Measurements from ENCODE around the gene TRABD2A. TPM values are rescaled to one million over a fixed set of nuclear protein-coding genes. Genes with fewer than 3 reads are reported as not detected.

Gene TRABD2A
- total RNA-seq, 2 donors from 2014 or later: 4.8 to 7.7 TPM

DNA sequence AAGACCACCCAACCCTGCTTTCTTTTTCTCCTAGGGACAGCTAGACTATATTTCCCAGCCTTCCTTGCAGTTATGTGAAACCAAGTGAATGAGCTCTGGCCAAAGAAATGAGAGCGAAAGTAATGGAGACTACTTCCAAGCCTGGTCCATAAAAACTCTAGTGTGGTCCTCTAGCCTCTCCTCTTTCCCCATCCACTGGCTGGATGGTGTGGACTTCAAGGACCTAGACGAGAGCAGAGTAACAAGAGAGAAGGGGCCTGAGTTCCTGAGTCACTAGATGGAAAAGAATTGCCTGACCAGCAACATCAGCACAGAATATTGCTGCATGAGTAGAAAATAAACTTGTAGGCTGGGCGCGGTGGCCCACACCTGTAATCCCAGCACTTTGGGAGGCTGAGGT is 21.6 kb upstream of the TRABD2A start:
- Mint-ChIP-seq H3K4me3 (no peak overlapping the region), H3K27me3 (ENCODE audit: insufficient read depth) (peaks cover 30% of the 10 kb centered on the region), H3K36me3 (ENCODE audit: low read depth) (peaks cover 15% of the 10 kb centered on the region), H3K4me1 (peaks cover 10% of the 10 kb centered on the region), H3K9me3 (no peaks in the 10 kb centered on the region), H3K27ac (no peak overlapping the region)
- Histone ChIP-seq H3K4me1 (ENCODE audit: control insufficient read depth, insufficient read depth, low read length) (peaks cover 3% of the 10 kb centered on the region), H3K9me3 (ENCODE audit: control insufficient read depth, low read length) (no peaks in the 10 kb centered on the region), H3K9ac (ENCODE audit: extremely low read depth, low read length, poor library complexity, severe bottlenecking) (no peak overlapping the region), H3K27ac (ENCODE audit: low read depth, low read length) (no peak overlapping the region), H3K27me3 (ENCODE audit: control insufficient read depth, insufficient read depth, low read length, poor library complexity, severe bottlenecking) (no peaks in the 10 kb centered on the region), H3K4me3 (ENCODE audit: low read length) (no peak overlapping the region), H3K36me3 (ENCODE audit: control insufficient read depth, insufficient read depth, low read length) (peaks cover 10% of the 10 kb centered on the region)
- WGBS, 2 experiments (ENCODE audit: insufficient coverage in 1 of 2, insufficient read length in 1 of 2): 80 to 96% methylated on average over 3 to 4 of the region's 4 CpGs
- TF ChIP-seq, protein P1, sequence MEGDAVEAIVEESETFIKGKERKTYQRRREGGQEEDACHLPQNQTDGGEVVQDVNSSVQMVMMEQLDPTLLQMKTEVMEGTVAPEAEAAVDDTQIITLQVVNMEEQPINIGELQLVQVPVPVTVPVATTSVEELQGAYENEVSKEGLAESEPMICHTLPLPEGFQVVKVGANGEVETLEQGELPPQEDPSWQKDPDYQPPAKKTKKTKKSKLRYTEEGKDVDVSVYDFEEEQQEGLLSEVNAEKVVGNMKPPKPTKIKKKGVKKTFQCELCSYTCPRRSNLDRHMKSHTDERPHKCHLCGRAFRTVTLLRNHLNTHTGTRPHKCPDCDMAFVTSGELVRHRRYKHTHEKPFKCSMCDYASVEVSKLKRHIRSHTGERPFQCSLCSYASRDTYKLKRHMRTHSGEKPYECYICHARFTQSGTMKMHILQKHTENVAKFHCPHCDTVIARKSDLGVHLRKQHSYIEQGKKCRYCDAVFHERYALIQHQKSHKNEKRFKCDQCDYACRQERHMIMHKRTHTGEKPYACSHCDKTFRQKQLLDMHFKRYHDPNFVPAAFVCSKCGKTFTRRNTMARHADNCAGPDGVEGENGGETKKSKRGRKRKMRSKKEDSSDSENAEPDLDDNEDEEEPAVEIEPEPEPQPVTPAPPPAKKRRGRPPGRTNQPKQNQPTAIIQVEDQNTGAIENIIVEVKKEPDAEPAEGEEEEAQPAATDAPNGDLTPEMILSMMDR (conservative IDR thresholded peaks at IDR 0.05): no peak
- peak; percentile 33 for DNase-seq

GRCh38 chr2:84901593-84902120 is 20.8 kb upstream of the TRABD2A start:
- no peak overlapping the region for H3K27ac ChIP-seq (ENCODE audit: low read depth, low read length)
- peak; percentile 41 for DNase-seq
- H3K27me3 ChIP-seq (ENCODE audit: control insufficient read depth, insufficient read depth, low read length, poor library complexity, severe bottlenecking): no peaks in the 10 kb centered on the region
- no peaks in the 10 kb centered on the region for H3K9me3 ChIP-seq (ENCODE audit: control insufficient read depth, low read length)
- no peak overlapping the region for H3K4me3 ChIP-seq (ENCODE audit: low read length)
- peaks cover 8% of the 10 kb centered on the region for H3K36me3 ChIP-seq (ENCODE audit: control insufficient read depth, insufficient read depth, low read length)
- Mint-ChIP-seq H3K27me3 (ENCODE audit: insufficient read depth) (peaks cover 30% of the 10 kb centered on the region), H3K36me3 (ENCODE audit: low read depth) (peaks cover 8% of the 10 kb centered on the region), H3K9me3 (no peaks in the 10 kb centered on the region), H3K4me1 (peaks cover 2% of the 10 kb centered on the region), H3K27ac (no peak overlapping the region), H3K4me3 (no peak overlapping the region)
- TF ChIP-seq, protein P1 (conservative IDR thresholded peaks at IDR 0.05): no peak
- 92 to 97% methylated on average over 2 of the region's 2 CpGs for WGBS, 2 experiments (ENCODE audit: insufficient coverage in 1 of 2, insufficient read length in 1 of 2)
- H3K4me1 ChIP-seq (ENCODE audit: control insufficient read depth, insufficient read depth, low read length): peaks cover 3% of the 10 kb centered on the region
- no peak overlapping the region for H3K9ac ChIP-seq (ENCODE audit: extremely low read depth, low read length, poor library complexity, severe bottlenecking)

- no peak overlapping the region for H3K4me3 Mint-ChIP-seq
- H3K27ac Mint-ChIP-seq: no peak overlapping the region
- no peak overlapping the region for H3K4me3 ChIP-seq (ENCODE audit: low read length)
- H3K36me3 ChIP-seq (ENCODE audit: control insufficient read depth, insufficient read depth, low read length): peaks cover under 1% of the 10 kb centered on the region
- TF ChIP-seq, protein P1 (conservative IDR thresholded peaks at IDR 0.05): no peak
- peak; percentile 9 for DNase-seq
- H3K36me3 Mint-ChIP-seq (ENCODE audit: low read depth): peaks cover 1% of the 10 kb centered on the region
- WGBS, 2 experiments (ENCODE audit: insufficient coverage in 1 of 2, insufficient read length in 1 of 2): 91% methylated on average over 1 of the region's 1 CpG; no CpG with 5 or more reads in 1 of the 2 experiments
- no peaks in the 10 kb centered on the region for H3K9me3 ChIP-seq (ENCODE audit: control insufficient read depth, low read length)
- peaks cover 2% of the 10 kb centered on the region for H3K4me1 Mint-ChIP-seq
- H3K9ac ChIP-seq (ENCODE audit: extremely low read depth, low read length, poor library complexity, severe bottlenecking): no peak overlapping the region
- no peaks in the 10 kb centered on the region for H3K9me3 Mint-ChIP-seq
- no peaks in the 10 kb centered on the region for H3K27me3 ChIP-seq (ENCODE audit: control insufficient read depth, insufficient read depth, low read length, poor library complexity, severe bottlenecking)
- H3K27me3 Mint-ChIP-seq (ENCODE audit: insufficient read depth): peaks cover 30% of the 10 kb centered on the region
- no peak overlapping the region for H3K27ac ChIP-seq (ENCODE audit: low read depth, low read length)
- H3K4me1 ChIP-seq (ENCODE audit: control insufficient read depth, insufficient read depth, low read length): peaks cover 3% of the 10 kb centered on the region
These were observed 20.1 kb upstream of the TRABD2A start for GRCh38 chr2:84900971-84901370.

Data from endodermal cell (in vitro differentiated cells).